K562 (cell line): Measurements from ENCODE around the gene H3-3A. TPM values are rescaled to one million over a fixed set of nuclear protein-coding genes. Genes with fewer than 3 reads are reported as not detected.
A peak's percentile ranks its signal among the peaks of the same experiment; 100 is the strongest.

Experiments
- ETV1 ChIP-seq: fragments of 450-650 bp; conservative IDR thresholded peaks from 2 replicates; pipeline ENCODE4 v1.6.1; 2016; ENCODE audit warnings: missing genetic modification characterization, control low read depth, low read depth, missing compliant biosample characterization
- ETV5 ChIP-seq: sonication (generic); formaldehyde crosslinking; IDR thresholded peaks from 2 replicates; pipeline ENCODE4 v1.4.0; 2020; ENCODE audit warnings: low read depth, mild to moderate bottlenecking, missing genetic modification reagents
- FOS ChIP-seq: IDR thresholded peaks from 3 replicates; pipeline ENCODE4 v1.6.1; 2011; ENCODE audit not compliant: insufficient read length; ENCODE audit errors: extremely low read depth
- GATAD2B ChIP-seq: fragments of 450-650 bp; IDR thresholded peaks from 2 replicates; pipeline ENCODE4 v1.6.1; 2017; ENCODE audit warnings: mild to moderate bottlenecking, borderline replicate concordance
- KLF10 ChIP-seq: fragments of 250-450 bp; sonication (Bioruptor Pico); IDR thresholded peaks from 2 replicates; pipeline ENCODE4 v1.6.1; 2021; ENCODE audit warnings: matching md5 sums
- MAFF ChIP-seq: IDR thresholded peaks from 2 replicates; pipeline ENCODE4 v1.6.1; 2012; ENCODE audit warnings: low read length, improper control_type of control experiment
- PTRF ChIP-seq: fragments of 450-650 bp; IDR thresholded peaks from 2 replicates; pipeline ENCODE4 v1.6.1; 2016; ENCODE audit warnings: mild to moderate bottlenecking, missing genetic modification characterization, missing compliant biosample characterization
- RFX7 ChIP-seq: fragments of 250-450 bp; sonication (Bioruptor Pico); IDR thresholded peaks from 2 replicates; pipeline ENCODE4 v1.5.1; 2021; ENCODE audit warnings: mild to moderate bottlenecking
- STAT5A ChIP-seq: IDR thresholded peaks from 2 replicates; pipeline ENCODE4 v1.6.1; 2012; ENCODE audit warnings: low read length, inconsistent platforms, borderline replicate concordance
- ZKSCAN1 ChIP-seq: fragments of 150-350 bp; IDR thresholded peaks from 2 replicates; pipeline ENCODE4 v1.6.1; 2016; ENCODE audit warnings: low read depth, low read length
- polyA plus RNA-seq, 8 experiments: library from polyadenylated mRNA; depleted of rRNA in 4 of 8; stranded (reverse) in 5 of 8; unstranded in 3 of 8; fragments of >200 nt; fragmentation: Nextera tagmentation in 2 of 8; fragmentation: Illumina TruSeq in 1 of 8; extraction: Ambion mirVana in 2 of 8; extraction: Trizol in 1 of 8; gene quantifications; 2 replicates each; pipeline versions ENCODE4 v1.2.1 to v1.2.3, GENCODE V29; 2011 to 2014; ENCODE audit warnings: inconsistent platforms in 1 of 8, missing spikeins in 1 of 8
- total RNA-seq, 7 experiments: library from RNA; depleted of rRNA in 6 of 7; stranded (reverse); fragments of >200 nt in 6 of 7; fragmentation: Illumina TruSeq in 2 of 7; extraction: Trizol in 2 of 7; gene quantifications; 2 replicates each; pipeline versions ENCODE4 v1.2.1 to v1.2.3, GENCODE V29; 2011 to 2021; ENCODE audit warnings: low replicate concordance in 1 of 7
- TF ChIP-seq, protein P1 (sequence below): fragments of 250-450 bp; sonication (Bioruptor Pico); IDR thresholded peaks from 2 replicates; pipeline ENCODE4 v1.5.0; 2022; ENCODE audit warnings: mild to moderate bottlenecking
- TF ChIP-seq, protein P2 (sequence below): fragments of 450-650 bp; formaldehyde crosslinking; IDR thresholded peaks from 2 replicates; pipeline ENCODE4 v1.4.0; 2022; ENCODE audit warnings: missing genetic modification characterization
- TF ChIP-seq, protein P3 (sequence below): IDR thresholded peaks from 3 replicates; pipeline ENCODE4 v1.6.1; 2011; ENCODE audit warnings: borderline replicate concordance, mild to moderate bottlenecking, moderate library complexity; ENCODE audit not compliant: insufficient read length; ENCODE audit errors: extremely low read depth
- TF ChIP-seq, protein P4 (sequence below), 2 experiments: IDR thresholded peaks in 1 of 2; conservative IDR thresholded peaks in 1 of 2; 2 replicates each; pipeline ENCODE4 v1.6.1; 2016; ENCODE audit warnings: low read depth in 2 of 2, mild to moderate bottlenecking in 1 of 2, missing compliant biosample characterization in 1 of 2, missing genetic modification characterization in 1 of 2, moderate library complexity in 1 of 2
- TF ChIP-seq, protein P5 (sequence below): sonication (generic); formaldehyde crosslinking; IDR thresholded peaks from 2 replicates; pipeline ENCODE4 v1.8.1; 2023; ENCODE audit warnings: mild to moderate bottlenecking, missing genetic modification reagents

H3-3A gene
- total and polyA plus RNA-seq, 9 of the 15 experiments (the other 6 are each of a cell fraction or from before 2014, with no cell fraction given): 426 to 1,083 (median 591) TPM

DNA sequence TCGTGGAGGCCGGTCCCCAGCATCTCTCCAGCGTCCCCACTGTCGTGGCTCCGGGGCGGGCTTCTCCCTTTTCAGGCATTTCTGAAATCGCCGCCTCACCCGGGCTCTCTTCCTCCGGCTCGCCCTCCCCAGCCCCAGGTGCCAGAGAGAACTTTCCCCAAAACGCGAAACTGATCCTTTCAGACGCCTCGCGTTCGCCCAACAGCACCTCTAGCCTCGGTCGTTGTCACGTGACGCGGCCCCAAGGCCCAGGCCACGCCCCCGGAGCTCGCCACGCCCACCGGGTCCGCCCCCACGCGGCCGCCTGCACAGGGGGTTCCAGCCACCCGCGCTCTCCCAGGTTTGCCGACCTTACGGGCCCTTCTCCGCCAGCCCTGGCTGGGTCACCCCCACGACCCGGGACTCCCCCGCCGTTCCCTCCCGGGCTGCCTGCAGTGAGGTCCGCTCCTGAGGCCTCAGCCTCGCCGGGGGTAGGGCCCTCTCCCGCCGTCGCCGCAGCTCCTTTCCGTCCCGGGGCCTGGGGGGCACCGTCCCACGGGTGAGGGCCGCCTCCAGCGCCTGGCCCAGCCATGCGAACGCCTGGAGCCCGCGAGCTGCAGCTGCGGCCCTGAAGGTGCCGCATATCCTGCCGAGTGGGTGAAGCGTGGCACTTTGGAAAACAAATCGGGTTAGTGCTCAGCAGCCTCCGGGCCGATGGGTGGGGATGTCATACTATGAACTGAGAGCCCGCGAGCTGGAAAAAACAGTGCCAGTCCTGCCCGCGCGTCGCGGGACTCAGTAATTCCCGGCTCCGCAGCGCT, 21.0 kb downstream of the H3-3A start (continued):
- TF ChIP-seq, protein P1, sequence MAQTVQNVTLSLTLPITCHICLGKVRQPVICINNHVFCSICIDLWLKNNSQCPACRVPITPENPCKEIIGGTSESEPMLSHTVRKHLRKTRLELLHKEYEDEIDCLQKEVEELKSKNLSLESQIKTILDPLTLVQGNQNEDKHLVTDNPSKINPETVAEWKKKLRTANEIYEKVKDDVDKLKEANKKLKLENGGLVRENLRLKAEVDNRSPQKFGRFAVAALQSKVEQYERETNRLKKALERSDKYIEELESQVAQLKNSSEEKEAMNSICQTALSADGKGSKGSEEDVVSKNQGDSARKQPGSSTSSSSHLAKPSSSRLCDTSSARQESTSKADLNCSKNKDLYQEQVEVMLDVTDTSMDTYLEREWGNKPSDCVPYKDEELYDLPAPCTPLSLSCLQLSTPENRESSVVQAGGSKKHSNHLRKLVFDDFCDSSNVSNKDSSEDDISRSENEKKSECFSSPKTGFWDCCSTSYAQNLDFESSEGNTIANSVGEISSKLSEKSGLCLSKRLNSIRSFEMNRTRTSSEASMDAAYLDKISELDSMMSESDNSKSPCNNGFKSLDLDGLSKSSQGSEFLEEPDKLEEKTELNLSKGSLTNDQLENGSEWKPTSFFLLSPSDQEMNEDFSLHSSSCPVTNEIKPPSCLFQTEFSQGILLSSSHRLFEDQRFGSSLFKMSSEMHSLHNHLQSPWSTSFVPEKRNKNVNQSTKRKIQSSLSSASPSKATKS (CRISPR knock-in tag): no peak
- TF ChIP-seq KLF10 (CRISPR knock-in tag) (no peak), MAFF (no peak), FOS (no peak), GATAD2B (0 out of 2 replicates have a peak, but pooled peaks have one; percentile 25), PTRF (tag) (no peak), ZKSCAN1 (no peak), STAT5A (no peak), ETV5 (CRISPR knock-in tag) (peak; percentile 10; the same call in 1 of the 2 replicates), RFX7 (CRISPR knock-in tag) (no peak), ETV1 (tag) (no peak)
- TF ChIP-seq, protein P2, sequence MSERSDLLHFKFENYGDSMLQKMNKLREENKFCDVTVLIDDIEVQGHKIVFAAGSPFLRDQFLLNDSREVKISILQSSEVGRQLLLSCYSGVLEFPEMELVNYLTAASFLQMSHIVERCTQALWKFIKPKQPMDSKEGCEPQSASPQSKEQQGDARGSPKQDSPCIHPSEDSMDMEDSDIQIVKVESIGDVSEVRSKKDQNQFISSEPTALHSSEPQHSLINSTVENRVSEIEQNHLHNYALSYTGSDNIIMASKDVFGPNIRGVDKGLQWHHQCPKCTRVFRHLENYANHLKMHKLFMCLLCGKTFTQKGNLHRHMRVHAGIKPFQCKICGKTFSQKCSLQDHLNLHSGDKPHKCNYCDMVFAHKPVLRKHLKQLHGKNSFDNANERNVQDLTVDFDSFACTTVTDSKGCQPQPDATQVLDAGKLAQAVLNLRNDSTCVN (CRISPR knock-in tag): no peak
- TF ChIP-seq, protein P3, sequence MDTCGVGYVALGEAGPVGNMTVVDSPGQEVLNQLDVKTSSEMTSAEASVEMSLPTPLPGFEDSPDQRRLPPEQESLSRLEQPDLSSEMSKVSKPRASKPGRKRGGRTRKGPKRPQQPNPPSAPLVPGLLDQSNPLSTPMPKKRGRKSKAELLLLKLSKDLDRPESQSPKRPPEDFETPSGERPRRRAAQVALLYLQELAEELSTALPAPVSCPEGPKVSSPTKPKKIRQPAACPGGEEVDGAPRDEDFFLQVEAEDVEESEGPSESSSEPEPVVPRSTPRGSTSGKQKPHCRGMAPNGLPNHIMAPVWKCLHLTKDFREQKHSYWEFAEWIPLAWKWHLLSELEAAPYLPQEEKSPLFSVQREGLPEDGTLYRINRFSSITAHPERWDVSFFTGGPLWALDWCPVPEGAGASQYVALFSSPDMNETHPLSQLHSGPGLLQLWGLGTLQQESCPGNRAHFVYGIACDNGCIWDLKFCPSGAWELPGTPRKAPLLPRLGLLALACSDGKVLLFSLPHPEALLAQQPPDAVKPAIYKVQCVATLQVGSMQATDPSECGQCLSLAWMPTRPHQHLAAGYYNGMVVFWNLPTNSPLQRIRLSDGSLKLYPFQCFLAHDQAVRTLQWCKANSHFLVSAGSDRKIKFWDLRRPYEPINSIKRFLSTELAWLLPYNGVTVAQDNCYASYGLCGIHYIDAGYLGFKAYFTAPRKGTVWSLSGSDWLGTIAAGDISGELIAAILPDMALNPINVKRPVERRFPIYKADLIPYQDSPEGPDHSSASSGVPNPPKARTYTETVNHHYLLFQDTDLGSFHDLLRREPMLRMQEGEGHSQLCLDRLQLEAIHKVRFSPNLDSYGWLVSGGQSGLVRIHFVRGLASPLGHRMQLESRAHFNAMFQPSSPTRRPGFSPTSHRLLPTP: no peak
- TF ChIP-seq, protein P4, sequence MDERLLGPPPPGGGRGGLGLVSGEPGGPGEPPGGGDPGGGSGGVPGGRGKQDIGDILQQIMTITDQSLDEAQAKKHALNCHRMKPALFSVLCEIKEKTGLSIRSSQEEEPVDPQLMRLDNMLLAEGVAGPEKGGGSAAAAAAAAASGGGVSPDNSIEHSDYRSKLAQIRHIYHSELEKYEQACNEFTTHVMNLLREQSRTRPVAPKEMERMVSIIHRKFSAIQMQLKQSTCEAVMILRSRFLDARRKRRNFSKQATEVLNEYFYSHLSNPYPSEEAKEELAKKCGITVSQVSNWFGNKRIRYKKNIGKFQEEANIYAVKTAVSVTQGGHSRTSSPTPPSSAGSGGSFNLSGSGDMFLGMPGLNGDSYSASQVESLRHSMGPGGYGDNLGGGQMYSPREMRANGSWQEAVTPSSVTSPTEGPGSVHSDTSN (CRISPR knock-in tag; IDR thresholded peaks at IDR 0.05; ENCODE audit: low read depth): no peak
- TF ChIP-seq, protein P4 (tag; conservative IDR thresholded peaks at IDR 0.05; ENCODE audit: low read depth): no peak
- TF ChIP-seq, protein P5, sequence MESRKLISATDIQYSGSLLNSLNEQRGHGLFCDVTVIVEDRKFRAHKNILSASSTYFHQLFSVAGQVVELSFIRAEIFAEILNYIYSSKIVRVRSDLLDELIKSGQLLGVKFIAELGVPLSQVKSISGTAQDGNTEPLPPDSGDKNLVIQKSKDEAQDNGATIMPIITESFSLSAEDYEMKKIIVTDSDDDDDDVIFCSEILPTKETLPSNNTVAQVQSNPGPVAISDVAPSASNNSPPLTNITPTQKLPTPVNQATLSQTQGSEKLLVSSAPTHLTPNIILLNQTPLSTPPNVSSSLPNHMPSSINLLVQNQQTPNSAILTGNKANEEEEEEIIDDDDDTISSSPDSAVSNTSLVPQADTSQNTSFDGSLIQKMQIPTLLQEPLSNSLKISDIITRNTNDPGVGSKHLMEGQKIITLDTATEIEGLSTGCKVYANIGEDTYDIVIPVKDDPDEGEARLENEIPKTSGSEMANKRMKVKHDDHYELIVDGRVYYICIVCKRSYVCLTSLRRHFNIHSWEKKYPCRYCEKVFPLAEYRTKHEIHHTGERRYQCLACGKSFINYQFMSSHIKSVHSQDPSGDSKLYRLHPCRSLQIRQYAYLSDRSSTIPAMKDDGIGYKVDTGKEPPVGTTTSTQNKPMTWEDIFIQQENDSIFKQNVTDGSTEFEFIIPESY: no peak
